ENCODE data around the gene TM4SF4.
A peak's percentile ranks its signal among the peaks of the same experiment; 100 is the strongest.

Gene TM4SF4

GRCh38 chr3:149487598-149488197, 13.2 kb downstream of the TM4SF4 start:
- ATAC-seq (ENCODE audit: low read depth), result no peak
- Histone ChIP-seq H3K27me3 (ENCODE audit: insufficient read depth, poor library complexity, severe bottlenecking) (no peaks in the 10 kb centered on the region), H3K4me3 (ENCODE audit: severe bottlenecking) (no peak overlapping the region), H3K9me3 (ENCODE audit: severe bottlenecking) (no peaks in the 10 kb centered on the region), H3K36me3 (ENCODE audit: low read depth) (no peaks in the 10 kb centered on the region), H3K27ac (ENCODE audit: poor library complexity, severe bottlenecking) (no peak overlapping the region), H3K4me1 (ENCODE audit: insufficient read depth, poor library complexity, severe bottlenecking) (no peaks in the 10 kb centered on the region)
- TF ChIP-seq CTCF (IDR thresholded peaks at IDR 0.05; ENCODE audit: poor library complexity, severe bottlenecking), result peak; percentile 17
- no peak for DNase-seq (ENCODE audit: low spot score)

GRCh38 chr3:149489060-149489690, 14.7 kb downstream of the TM4SF4 start:
- DNase-seq (ENCODE audit: low spot score), result no peak
- no peaks in the 10 kb centered on the region for H3K27me3 ChIP-seq (ENCODE audit: insufficient read depth, poor library complexity, severe bottlenecking)
- H3K36me3 ChIP-seq (ENCODE audit: low read depth), result no peaks in the 10 kb centered on the region
- no peak for ATAC-seq (ENCODE audit: low read depth)
- no peak overlapping the region for H3K27ac ChIP-seq (ENCODE audit: poor library complexity, severe bottlenecking)
- no peaks in the 10 kb centered on the region for H3K9me3 ChIP-seq (ENCODE audit: severe bottlenecking)
- no peak overlapping the region for H3K4me3 ChIP-seq (ENCODE audit: severe bottlenecking)
- TF ChIP-seq CTCF (IDR thresholded peaks at IDR 0.05; ENCODE audit: poor library complexity, severe bottlenecking), result peak; percentile 70
- H3K4me1 ChIP-seq (ENCODE audit: insufficient read depth, poor library complexity, severe bottlenecking), result no peaks in the 10 kb centered on the region

- no peaks in the 10 kb centered on the region for H3K9me3 ChIP-seq (ENCODE audit: severe bottlenecking)
- no peak for ATAC-seq (ENCODE audit: low read depth)
- no peak overlapping the region for H3K27ac ChIP-seq (ENCODE audit: poor library complexity, severe bottlenecking)
- TF ChIP-seq CTCF (IDR thresholded peaks at IDR 0.05; ENCODE audit: poor library complexity, severe bottlenecking), result no peak
- no peaks in the 10 kb centered on the region for H3K27me3 ChIP-seq (ENCODE audit: insufficient read depth, poor library complexity, severe bottlenecking)
- no peaks in the 10 kb centered on the region for H3K36me3 ChIP-seq (ENCODE audit: low read depth)
- DNase-seq (ENCODE audit: low spot score), result no peak
- H3K4me1 ChIP-seq (ENCODE audit: insufficient read depth, poor library complexity, severe bottlenecking), result no peaks in the 10 kb centered on the region
- no peak overlapping the region for H3K4me3 ChIP-seq (ENCODE audit: severe bottlenecking)
Measured at GRCh38 chr3:149490260-149490971, 15.9 kb downstream of the TM4SF4 start.

- Histone ChIP-seq H3K4me1 (ENCODE audit: insufficient read depth, poor library complexity, severe bottlenecking) (no peaks in the 10 kb centered on the region), H3K27ac (ENCODE audit: poor library complexity, severe bottlenecking) (no peak overlapping the region), H3K36me3 (ENCODE audit: low read depth) (no peaks in the 10 kb centered on the region), H3K27me3 (ENCODE audit: insufficient read depth, poor library complexity, severe bottlenecking) (no peaks in the 10 kb centered on the region), H3K9me3 (ENCODE audit: severe bottlenecking) (no peaks in the 10 kb centered on the region), H3K4me3 (ENCODE audit: severe bottlenecking) (no peak overlapping the region)
- no peak for DNase-seq (ENCODE audit: low spot score)
- no peak for TF ChIP-seq CTCF (IDR thresholded peaks at IDR 0.05; ENCODE audit: poor library complexity, severe bottlenecking)
- ATAC-seq (ENCODE audit: low read depth), result no peak
Measured at GRCh38 chr3:149493315-149494021, 19.0 kb downstream of the TM4SF4 start.

All from RWPE2 (cell line).